ENCODE measurements around the gene TBC1D1.

TBC1D1 gene

GRCh38 chr4:37873386-37873785, 17.5 kb upstream of the TBC1D1 start:
- TF ChIP-seq CTCF (IDR thresholded peaks at IDR 0.05; ENCODE audit: low read depth, low read length, missing control alignments): no peak
- no peak overlapping the region for H3K4me3 ChIP-seq (replicated peaks; ENCODE audit: low read depth, low read length)
- DNase-seq (ENCODE audit: extremely low read depth, low read depth): no peak

- no peak overlapping the region for H3K4me3 ChIP-seq (replicated peaks; ENCODE audit: low read depth, low read length)
- no peak for DNase-seq (ENCODE audit: extremely low read depth, low read depth)
- no peak for TF ChIP-seq CTCF (IDR thresholded peaks at IDR 0.05; ENCODE audit: low read depth, low read length, missing control alignments)
Measured at GRCh38 chr4:37876156-37876555, 14.7 kb upstream of the TBC1D1 start.

- TF ChIP-seq CTCF (IDR thresholded peaks at IDR 0.05; ENCODE audit: low read depth, low read length, missing control alignments): no peak
- no peak overlapping the region for H3K4me3 ChIP-seq (replicated peaks; ENCODE audit: low read depth, low read length)
- DNase-seq (ENCODE audit: extremely low read depth, low read depth): no peak
Measured at GRCh38 chr4:37879365-37879764, 11.5 kb upstream of the TBC1D1 start.

GRCh38 chr4:37881811-37882210, 9.1 kb upstream of the TBC1D1 start:
- DNase-seq (ENCODE audit: extremely low read depth, low read depth): no peak
- no peak overlapping the region for H3K4me3 ChIP-seq (replicated peaks; ENCODE audit: low read depth, low read length)
- TF ChIP-seq CTCF (IDR thresholded peaks at IDR 0.05; ENCODE audit: low read depth, low read length, missing control alignments): no peak

GRCh38 chr4:37882665-37883296, 8.1 kb upstream of the TBC1D1 start:
- no peak for TF ChIP-seq CTCF (IDR thresholded peaks at IDR 0.05; ENCODE audit: low read depth, low read length, missing control alignments)
- H3K4me3 ChIP-seq (replicated peaks; ENCODE audit: low read depth, low read length): no peak overlapping the region
- no peak for DNase-seq (ENCODE audit: extremely low read depth, low read depth)

GRCh38 chr4:37884855-37885487, 5.9 kb upstream of the TBC1D1 start:
- DNase-seq (ENCODE audit: extremely low read depth, low read depth): no peak
- H3K4me3 ChIP-seq (replicated peaks; ENCODE audit: low read depth, low read length): no peak overlapping the region
- no peak for TF ChIP-seq CTCF (IDR thresholded peaks at IDR 0.05; ENCODE audit: low read depth, low read length, missing control alignments)
